Activated CD4-positive, alpha-beta T cell treated with anti-CD3 and anti-CD28 coated beads, Interleukin-2, amount 10 ng/mL, durations not matched to agents 7 days and 5 days (primary cell): ENCODE measurements around the gene AP4E1. TPM values are rescaled to one million over a fixed set of nuclear protein-coding genes. Genes with fewer than 3 reads are reported as not detected.
"Not testable (repeated sequence)": the region's sequence is repeated elsewhere in the genome, so short reads cannot be mapped to it uniquely, and the experiment has no call there.

ENCODE experiments used
- CTCF ChIA-PET: fragments of 350-600 bp; sonication (Branson Sonifier 250); formaldehyde crosslinking; loops from one replicate; lab custom pipeline; 2021; ENCODE audit warnings: antibody characterized with exemption; lab: Charles Lee
- POLR2A ChIA-PET: fragments of 350-600 bp; sonication (Branson Sonifier 250); formaldehyde crosslinking; loops from one replicate; lab custom pipeline; 2021; ENCODE audit warnings: antibody characterized with exemption; lab: Charles Lee
- DNase-seq: peaks from one replicate; pipeline ENCODE4 v3.0.0-alpha.2; 2020
- H3K27ac Mint-ChIP-seq: one replicate; pipeline ENCODE4 v1.8.0; 2021; ENCODE audit warnings: mild to moderate bottlenecking, moderate library complexity, mixed read lengths
- H3K27me3 Mint-ChIP-seq: one replicate; pipeline ENCODE4 v1.8.0; 2021; ENCODE audit warnings: mixed read lengths
- H3K36me3 Mint-ChIP-seq: one replicate; pipeline ENCODE4 v1.8.0; 2021; ENCODE audit warnings: low read depth, mixed read lengths
- H3K4me1 Mint-ChIP-seq: one replicate; pipeline ENCODE4 v1.8.0; 2021; ENCODE audit warnings: mixed read lengths
- H3K4me3 Mint-ChIP-seq: one replicate; pipeline ENCODE4 v1.8.0; 2021; ENCODE audit warnings: mild to moderate bottlenecking, moderate library complexity, mixed read lengths
- H3K9me3 Mint-ChIP-seq: one replicate; pipeline ENCODE4 v1.8.0; 2021; ENCODE audit warnings: mixed read lengths
- total RNA-seq, 2 experiments: library from RNA; stranded (reverse); gene quantifications; one replicate each; pipeline ENCODE4 v1.2.3, GENCODE V29; 2021

The AP4E1 gene
- 10 to 100 TPM; 12.7 to 14.1 TPM for total RNA-seq

GRCh38 chr15:50908209-50909009, at the start of gene AP4E1:
Gene AP4E1 (plus strand): TSS chr15:50908683. CDS start chr15:50908779, 96 bp downstream.
- Mint-ChIP-seq H3K9me3 (no peaks in the 10 kb centered on the region), H3K27ac (peak within 1 kb of the TSS; percentile 89), H3K4me1 (peaks cover 20% of the 10 kb centered on the region), H3K27me3 (no peaks in the 10 kb centered on the region), H3K4me3 (peak within 1 kb of the TSS; percentile 84), H3K36me3 (peaks cover 9% of the 10 kb centered on the region)
- CTCF ChIA-PET, result interaction anchor here (0.6 to 1.2 kb wide), 6 partner anchors 10 to 484 kb away, joined by 3 to 7 read pairs (median 3); partner anchors contain the start of gene USP8
- DNase-seq, result peak; percentile 94
- POLR2A ChIA-PET, result no interaction called here

DNA sequence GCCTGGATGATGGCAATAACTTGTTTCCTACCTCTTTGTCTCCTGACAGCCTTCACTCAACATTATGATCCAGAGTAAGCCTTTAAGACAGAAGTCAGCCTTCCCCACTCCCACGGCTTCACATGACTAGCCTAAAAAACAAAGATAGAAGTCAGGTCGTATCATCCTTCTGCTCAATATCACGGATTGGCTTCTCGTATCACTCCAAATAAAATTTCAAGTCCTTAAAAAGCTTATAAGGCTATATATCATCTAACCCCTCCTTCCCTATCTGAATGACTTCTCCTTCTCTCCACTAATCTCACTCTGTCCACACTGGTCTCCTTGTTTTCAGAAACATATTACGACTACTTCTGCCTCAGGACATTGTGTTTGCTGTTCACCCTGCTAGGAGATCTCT, 47.7 kb upstream of the AP4E1 start:
- H3K4me3 Mint-ChIP-seq, result no peak overlapping the region
- peaks cover 18% of the 10 kb centered on the region for H3K27me3 Mint-ChIP-seq
- H3K27ac Mint-ChIP-seq, result no peak overlapping the region
- DNase-seq, result no peak
- no peaks in the 10 kb centered on the region for H3K36me3 Mint-ChIP-seq
- H3K4me1 Mint-ChIP-seq, result no peaks in the 10 kb centered on the region
- H3K9me3 Mint-ChIP-seq, result no peaks in the 10 kb centered on the region
- ChIA-PET CTCF (no interaction called here), POLR2A (no interaction called here)

- H3K4me3 Mint-ChIP-seq, result no peak overlapping the region
- ChIA-PET POLR2A (no interaction called here), CTCF (interaction anchor here (0.5 to 1.3 kb wide), 2 partner anchors 11 to 83 kb away, joined by 3 to 4 read pairs; no protein-coding TSS in a partner anchor)
- H3K9me3 Mint-ChIP-seq, result no peaks in the 10 kb centered on the region
- H3K4me1 Mint-ChIP-seq, result no peaks in the 10 kb centered on the region
- no peak for DNase-seq
- no peak overlapping the region for H3K27ac Mint-ChIP-seq
- peaks cover 12% of the 10 kb centered on the region for H3K27me3 Mint-ChIP-seq
- H3K36me3 Mint-ChIP-seq, result no peaks in the 10 kb centered on the region
Observed at GRCh38 chr15:50862553-50862952, 45.9 kb upstream of the AP4E1 start.

- H3K9me3 Mint-ChIP-seq, result no peaks in the 10 kb centered on the region
- CTCF ChIA-PET, result interaction anchor here (0.6 to 3.2 kb wide), 4 partner anchors 11 to 143 kb away, joined by 3 to 11 read pairs (median 5); no protein-coding TSS in a partner anchor
- DNase-seq, result no peak
- no peaks in the 10 kb centered on the region for H3K36me3 Mint-ChIP-seq
- no peak overlapping the region for H3K27ac Mint-ChIP-seq
- POLR2A ChIA-PET, result no interaction called here
- H3K4me3 Mint-ChIP-seq, result no peak overlapping the region
- no peaks in the 10 kb centered on the region for H3K4me1 Mint-ChIP-seq
- peaks cover 7% of the 10 kb centered on the region for H3K27me3 Mint-ChIP-seq
Observed at GRCh38 chr15:50864873-50865272, 43.6 kb upstream of the AP4E1 start.

GRCh38 chr15:50865515-50866353, 42.7 kb upstream of the AP4E1 start:
- Mint-ChIP-seq H3K27me3 (peaks cover 12% of the 10 kb centered on the region), H3K9me3 (no peaks in the 10 kb centered on the region), H3K4me3 (no peak overlapping the region), H3K27ac (no peak overlapping the region), H3K4me1 (no peaks in the 10 kb centered on the region), H3K36me3 (no peaks in the 10 kb centered on the region)
- DNase-seq, result no peak
- ChIA-PET POLR2A (no interaction called here), CTCF (interaction anchor here (3.2 kb wide), 1 partner anchor 11 kb away, joined by 11 read pairs; no protein-coding TSS in a partner anchor)

- Mint-ChIP-seq H3K27ac (no peak overlapping the region), H3K36me3 (no peaks in the 10 kb centered on the region), H3K9me3 (no peaks in the 10 kb centered on the region), H3K4me1 (peaks cover 6% of the 10 kb centered on the region), H3K4me3 (no peak overlapping the region), H3K27me3 (peaks cover 28% of the 10 kb centered on the region)
- CTCF ChIA-PET, result interaction anchor here (0.6 kb wide), 1 partner anchor 173 kb away, joined by 3 read pairs; no protein-coding TSS in a partner anchor
- DNase-seq, result no peak
- POLR2A ChIA-PET, result no interaction called here
Observed at GRCh38 chr15:50871832-50872231, 36.7 kb upstream of the AP4E1 start.

GRCh38 chr15:50872832-50873426, 35.6 kb upstream of the AP4E1 start:
- no peaks in the 10 kb centered on the region for H3K9me3 Mint-ChIP-seq
- H3K4me3 Mint-ChIP-seq, result no peak overlapping the region
- peaks cover 28% of the 10 kb centered on the region for H3K27me3 Mint-ChIP-seq
- POLR2A ChIA-PET, result no interaction called here
- H3K4me1 Mint-ChIP-seq, result peaks cover 15% of the 10 kb centered on the region
- H3K27ac Mint-ChIP-seq, result no peak overlapping the region
- H3K36me3 Mint-ChIP-seq, result no peaks in the 10 kb centered on the region
- no peak for DNase-seq
- CTCF ChIA-PET, result interaction anchor here (0.6 to 1.2 kb wide), 2 partner anchors 10 to 49 kb away, joined by 3 to 4 read pairs; no protein-coding TSS in a partner anchor

GRCh38 chr15:50873935-50874361, 34.5 kb upstream of the AP4E1 start:
- H3K9me3 Mint-ChIP-seq, result no peaks in the 10 kb centered on the region
- DNase-seq, result no peak
- CTCF ChIA-PET, result interaction anchor here (1.2 kb wide), 1 partner anchor 11 kb away, joined by 4 read pairs; no protein-coding TSS in a partner anchor
- no peaks in the 10 kb centered on the region for H3K36me3 Mint-ChIP-seq
- H3K4me1 Mint-ChIP-seq, result peaks cover 25% of the 10 kb centered on the region
- peaks cover 28% of the 10 kb centered on the region for H3K27me3 Mint-ChIP-seq
- no peak overlapping the region for H3K4me3 Mint-ChIP-seq
- no peak overlapping the region for H3K27ac Mint-ChIP-seq
- POLR2A ChIA-PET, result no interaction called here

DNA sequence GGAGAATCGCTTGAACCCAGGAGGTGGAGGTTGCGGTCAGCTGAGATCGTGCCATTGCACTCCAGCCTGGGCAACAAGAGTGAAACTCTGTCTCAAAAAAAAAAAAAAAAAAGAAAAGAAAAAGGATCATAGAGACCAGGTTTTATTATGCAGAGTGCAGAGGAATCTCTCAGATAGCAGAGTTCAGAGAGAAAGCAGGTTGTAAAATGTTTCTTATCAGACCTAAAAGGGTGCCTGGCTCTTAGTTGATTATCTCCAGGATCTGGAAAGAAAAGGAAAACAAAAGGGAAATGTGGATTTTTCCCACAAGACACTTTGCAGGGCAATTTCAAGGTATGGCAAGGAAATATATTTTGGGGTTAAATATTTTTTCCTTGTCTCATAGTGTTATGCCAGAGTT, 33.2 kb upstream of the AP4E1 start:
- H3K4me3 Mint-ChIP-seq, POLR2A ChIA-PET, H3K27ac Mint-ChIP-seq: not testable (repeated sequence)

DNA sequence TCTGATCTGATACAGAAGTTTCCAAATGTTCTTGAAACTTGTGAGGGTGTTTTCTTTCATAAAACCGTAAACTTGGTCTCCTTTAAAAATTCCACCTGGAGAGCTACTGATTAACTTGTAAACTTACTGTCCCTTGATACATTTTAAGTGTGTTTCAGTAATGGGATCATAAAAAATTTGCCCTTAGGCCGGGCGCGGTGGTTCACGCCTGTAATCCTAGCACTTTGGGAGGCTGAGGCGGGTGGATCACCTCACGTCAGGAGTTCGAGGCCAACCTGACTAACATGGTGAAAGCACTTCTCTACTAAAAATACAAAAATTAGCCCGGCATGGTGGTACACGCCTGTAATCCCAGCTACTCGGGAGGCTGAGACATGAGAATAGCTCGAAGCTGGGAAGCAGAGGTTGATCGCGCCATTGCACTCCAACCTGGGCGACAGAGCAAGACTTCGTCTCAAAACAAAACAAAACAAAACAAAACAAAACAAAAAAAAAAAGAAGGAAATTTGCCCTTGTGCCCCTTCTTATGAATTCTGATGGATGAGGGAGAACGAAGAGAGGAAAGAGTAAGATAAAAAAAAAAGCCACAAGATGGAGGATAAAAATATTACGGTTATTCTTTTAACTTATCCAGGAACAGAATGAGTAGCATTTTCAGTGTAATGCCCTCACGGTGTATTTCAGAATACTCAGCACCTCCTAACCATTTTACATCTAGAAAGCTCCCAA, 32.1 kb upstream of the AP4E1 start:
- Mint-ChIP-seq H3K9me3 (peaks cover 3% of the 10 kb centered on the region), H3K27me3 (peaks cover 16% of the 10 kb centered on the region), H3K36me3 (peaks cover 2% of the 10 kb centered on the region), H3K4me1 (peaks cover 46% of the 10 kb centered on the region), H3K4me3 (peak overlapping the region; percentile 64), H3K27ac (peak overlapping the region; percentile 56)
- ChIA-PET POLR2A (interaction anchor here (0.5 kb wide), 1 partner anchor 37 kb away, joined by 3 read pairs; no protein-coding TSS in a partner anchor), CTCF (interaction anchor here (0.6 to 1.8 kb wide), 9 partner anchors 10 to 257 kb away, joined by 3 to 14 read pairs (median 3); no protein-coding TSS in a partner anchor)
- DNase-seq, result no peak

More for the DNA sequence above, 33.2 kb upstream of the AP4E1 start:
- Mint-ChIP-seq H3K4me1 (peaks cover 35% of the 10 kb centered on the region), H3K27me3 (peaks cover 23% of the 10 kb centered on the region)
- H3K9me3 Mint-ChIP-seq, H3K36me3 Mint-ChIP-seq, DNase-seq: not testable (repeated sequence)
- CTCF ChIA-PET, result interaction anchor here (1.1 kb wide), 1 partner anchor 11 kb away, joined by 3 read pairs; no protein-coding TSS in a partner anchor

- ChIA-PET POLR2A (interaction anchor here (0.5 kb wide), 1 partner anchor 37 kb away, joined by 3 read pairs; no protein-coding TSS in a partner anchor), CTCF (interaction anchor here (0.5 to 1.8 kb wide), 8 partner anchors 9 to 541 kb away, joined by 3 to 14 read pairs (median 4); no protein-coding TSS in a partner anchor)
- peak; percentile 82 for DNase-seq
- Mint-ChIP-seq H3K4me3 (peak overlapping the region; percentile 64), H3K27ac (peak overlapping the region; percentile 46), H3K36me3 (peaks cover 2% of the 10 kb centered on the region), H3K9me3 (peaks cover 3% of the 10 kb centered on the region), H3K4me1 (peaks cover 50% of the 10 kb centered on the region), H3K27me3 (peaks cover 10% of the 10 kb centered on the region)
Observed at GRCh38 chr15:50876989-50877360, 31.5 kb upstream of the AP4E1 start.
